K562 (cell line): Measurements from ENCODE around the gene BCORL1. TPM values are rescaled to one million over a fixed set of nuclear protein-coding genes. Genes with fewer than 3 reads are reported as not detected.

ENCODE experiments used
- MYNN ChIP-seq, 2 experiments: sonication (generic); formaldehyde crosslinking in 1 of 2; IDR thresholded peaks; 2 replicates each; pipeline versions ENCODE4 v1.5.0 to v1.6.1; 2016 to 2020; ENCODE audit warnings: antibody characterized with exemption in 1 of 2, missing genetic modification reagents in 1 of 2
- polyA plus RNA-seq, 8 experiments: library from polyadenylated mRNA; depleted of rRNA in 4 of 8; stranded (reverse) in 5 of 8; unstranded in 3 of 8; fragments of >200 nt; fragmentation: Nextera tagmentation in 2 of 8; fragmentation: Illumina TruSeq in 1 of 8; extraction: Ambion mirVana in 2 of 8; extraction: Trizol in 1 of 8; gene quantifications; 2 replicates each; pipeline versions ENCODE4 v1.2.1 to v1.2.3, GENCODE V29; 2011 to 2014; ENCODE audit warnings: inconsistent platforms in 1 of 8, missing spikeins in 1 of 8
- total RNA-seq, 7 experiments: library from RNA; depleted of rRNA in 6 of 7; stranded (reverse); fragments of >200 nt in 6 of 7; fragmentation: Illumina TruSeq in 2 of 7; extraction: Trizol in 2 of 7; gene quantifications; 2 replicates each; pipeline versions ENCODE4 v1.2.1 to v1.2.3, GENCODE V29; 2011 to 2021; ENCODE audit warnings: low replicate concordance in 1 of 7
- TF ChIP-seq, protein P1 (sequence below): sonication (generic); formaldehyde crosslinking; IDR thresholded peaks from 2 replicates; pipeline ENCODE4 v1.8.0; 2023; ENCODE audit warnings: mild to moderate bottlenecking, missing genetic modification reagents
- TF ChIP-seq, protein P2 (sequence below), 2 experiments: fragments of 450-650 bp; formaldehyde crosslinking in 1 of 2; IDR thresholded peaks; 2 replicates each; pipeline versions ENCODE4 v1.4.0 to v1.6.1; 2014 to 2020; ENCODE audit warnings: mild to moderate bottlenecking in 2 of 2, borderline replicate concordance in 1 of 2, low read depth in 1 of 2
- TF ChIP-seq, protein P3 (sequence below): fragments of 200-400 bp; formaldehyde crosslinking; IDR thresholded peaks from 2 replicates; pipeline ENCODE4 v1.6.1; 2017; ENCODE audit warnings: mild to moderate bottlenecking, low read depth, low read length, moderate library complexity

BCORL1 gene
- total and polyA plus RNA-seq, 9 of the 15 experiments (the other 6 are each of a cell fraction or from before 2014, with no cell fraction given), result 0.48 to 29.6 (median 2.1) TPM

DNA sequence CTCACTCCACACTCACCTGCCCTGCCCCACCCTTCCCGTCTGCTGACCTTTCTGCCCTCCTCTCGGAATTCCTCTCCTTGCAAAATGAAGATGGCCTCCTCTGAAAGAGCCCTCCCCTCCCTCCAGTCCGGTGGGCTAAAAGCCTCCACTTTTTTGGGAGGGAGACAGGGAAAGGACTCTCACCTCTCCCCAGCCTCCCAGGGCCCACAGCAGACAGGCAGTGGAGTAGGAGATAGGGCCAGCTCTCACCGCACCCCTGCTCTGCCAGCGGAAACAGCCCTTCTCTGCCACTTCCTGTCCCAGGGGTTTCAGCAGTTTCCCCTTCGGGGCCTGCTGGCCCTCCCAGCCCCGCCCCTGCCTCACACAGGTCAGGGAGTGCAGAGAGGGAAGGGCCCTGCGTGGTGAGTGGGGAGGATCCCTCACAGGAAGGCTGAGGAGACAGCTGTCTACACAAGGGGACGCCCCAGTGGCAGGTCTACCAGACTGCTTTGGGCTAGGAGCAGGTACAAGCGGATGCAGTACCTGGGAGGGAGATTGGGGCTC lies 109.6 kb downstream of the BCORL1 start (continued):
- TF ChIP-seq, protein P1, sequence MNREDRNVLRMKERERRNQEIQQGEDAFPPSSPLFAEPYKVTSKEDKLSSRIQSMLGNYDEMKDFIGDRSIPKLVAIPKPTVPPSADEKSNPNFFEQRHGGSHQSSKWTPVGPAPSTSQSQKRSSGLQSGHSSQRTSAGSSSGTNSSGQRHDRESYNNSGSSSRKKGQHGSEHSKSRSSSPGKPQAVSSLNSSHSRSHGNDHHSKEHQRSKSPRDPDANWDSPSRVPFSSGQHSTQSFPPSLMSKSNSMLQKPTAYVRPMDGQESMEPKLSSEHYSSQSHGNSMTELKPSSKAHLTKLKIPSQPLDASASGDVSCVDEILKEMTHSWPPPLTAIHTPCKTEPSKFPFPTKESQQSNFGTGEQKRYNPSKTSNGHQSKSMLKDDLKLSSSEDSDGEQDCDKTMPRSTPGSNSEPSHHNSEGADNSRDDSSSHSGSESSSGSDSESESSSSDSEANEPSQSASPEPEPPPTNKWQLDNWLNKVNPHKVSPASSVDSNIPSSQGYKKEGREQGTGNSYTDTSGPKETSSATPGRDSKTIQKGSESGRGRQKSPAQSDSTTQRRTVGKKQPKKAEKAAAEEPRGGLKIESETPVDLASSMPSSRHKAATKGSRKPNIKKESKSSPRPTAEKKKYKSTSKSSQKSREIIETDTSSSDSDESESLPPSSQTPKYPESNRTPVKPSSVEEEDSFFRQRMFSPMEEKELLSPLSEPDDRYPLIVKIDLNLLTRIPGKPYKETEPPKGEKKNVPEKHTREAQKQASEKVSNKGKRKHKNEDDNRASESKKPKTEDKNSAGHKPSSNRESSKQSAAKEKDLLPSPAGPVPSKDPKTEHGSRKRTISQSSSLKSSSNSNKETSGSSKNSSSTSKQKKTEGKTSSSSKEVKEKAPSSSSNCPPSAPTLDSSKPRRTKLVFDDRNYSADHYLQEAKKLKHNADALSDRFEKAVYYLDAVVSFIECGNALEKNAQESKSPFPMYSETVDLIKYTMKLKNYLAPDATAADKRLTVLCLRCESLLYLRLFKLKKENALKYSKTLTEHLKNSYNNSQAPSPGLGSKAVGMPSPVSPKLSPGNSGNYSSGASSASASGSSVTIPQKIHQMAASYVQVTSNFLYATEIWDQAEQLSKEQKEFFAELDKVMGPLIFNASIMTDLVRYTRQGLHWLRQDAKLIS, result no peak
- TF ChIP-seq MYNN (IDR thresholded peaks at IDR 0.05) (no peak; the same call in 1 of the 2 replicates), MYNN (CRISPR knock-in tag; IDR thresholded peaks at IDR 0.05) (no peak)
- TF ChIP-seq, protein P2, sequence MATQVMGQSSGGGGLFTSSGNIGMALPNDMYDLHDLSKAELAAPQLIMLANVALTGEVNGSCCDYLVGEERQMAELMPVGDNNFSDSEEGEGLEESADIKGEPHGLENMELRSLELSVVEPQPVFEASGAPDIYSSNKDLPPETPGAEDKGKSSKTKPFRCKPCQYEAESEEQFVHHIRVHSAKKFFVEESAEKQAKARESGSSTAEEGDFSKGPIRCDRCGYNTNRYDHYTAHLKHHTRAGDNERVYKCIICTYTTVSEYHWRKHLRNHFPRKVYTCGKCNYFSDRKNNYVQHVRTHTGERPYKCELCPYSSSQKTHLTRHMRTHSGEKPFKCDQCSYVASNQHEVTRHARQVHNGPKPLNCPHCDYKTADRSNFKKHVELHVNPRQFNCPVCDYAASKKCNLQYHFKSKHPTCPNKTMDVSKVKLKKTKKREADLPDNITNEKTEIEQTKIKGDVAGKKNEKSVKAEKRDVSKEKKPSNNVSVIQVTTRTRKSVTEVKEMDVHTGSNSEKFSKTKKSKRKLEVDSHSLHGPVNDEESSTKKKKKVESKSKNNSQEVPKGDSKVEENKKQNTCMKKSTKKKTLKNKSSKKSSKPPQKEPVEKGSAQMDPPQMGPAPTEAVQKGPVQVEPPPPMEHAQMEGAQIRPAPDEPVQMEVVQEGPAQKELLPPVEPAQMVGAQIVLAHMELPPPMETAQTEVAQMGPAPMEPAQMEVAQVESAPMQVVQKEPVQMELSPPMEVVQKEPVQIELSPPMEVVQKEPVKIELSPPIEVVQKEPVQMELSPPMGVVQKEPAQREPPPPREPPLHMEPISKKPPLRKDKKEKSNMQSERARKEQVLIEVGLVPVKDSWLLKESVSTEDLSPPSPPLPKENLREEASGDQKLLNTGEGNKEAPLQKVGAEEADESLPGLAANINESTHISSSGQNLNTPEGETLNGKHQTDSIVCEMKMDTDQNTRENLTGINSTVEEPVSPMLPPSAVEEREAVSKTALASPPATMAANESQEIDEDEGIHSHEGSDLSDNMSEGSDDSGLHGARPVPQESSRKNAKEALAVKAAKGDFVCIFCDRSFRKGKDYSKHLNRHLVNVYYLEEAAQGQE (IDR thresholded peaks at IDR 0.05; ENCODE audit: borderline replicate concordance), result peak; percentile 45; the same call in 1 of the 2 replicates
- TF ChIP-seq, protein P2 (CRISPR knock-in tag; IDR thresholded peaks at IDR 0.05; ENCODE audit: low read depth), result no peak
- TF ChIP-seq, protein P3, sequence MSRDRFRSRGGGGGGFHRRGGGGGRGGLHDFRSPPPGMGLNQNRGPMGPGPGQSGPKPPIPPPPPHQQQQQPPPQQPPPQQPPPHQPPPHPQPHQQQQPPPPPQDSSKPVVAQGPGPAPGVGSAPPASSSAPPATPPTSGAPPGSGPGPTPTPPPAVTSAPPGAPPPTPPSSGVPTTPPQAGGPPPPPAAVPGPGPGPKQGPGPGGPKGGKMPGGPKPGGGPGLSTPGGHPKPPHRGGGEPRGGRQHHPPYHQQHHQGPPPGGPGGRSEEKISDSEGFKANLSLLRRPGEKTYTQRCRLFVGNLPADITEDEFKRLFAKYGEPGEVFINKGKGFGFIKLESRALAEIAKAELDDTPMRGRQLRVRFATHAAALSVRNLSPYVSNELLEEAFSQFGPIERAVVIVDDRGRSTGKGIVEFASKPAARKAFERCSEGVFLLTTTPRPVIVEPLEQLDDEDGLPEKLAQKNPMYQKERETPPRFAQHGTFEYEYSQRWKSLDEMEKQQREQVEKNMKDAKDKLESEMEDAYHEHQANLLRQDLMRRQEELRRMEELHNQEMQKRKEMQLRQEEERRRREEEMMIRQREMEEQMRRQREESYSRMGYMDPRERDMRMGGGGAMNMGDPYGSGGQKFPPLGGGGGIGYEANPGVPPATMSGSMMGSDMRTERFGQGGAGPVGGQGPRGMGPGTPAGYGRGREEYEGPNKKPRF, result no peak
